Ovary (tissue), 3 donors: ENCODE measurements around the gene PID1.

Experiments
- POLR2A ChIP-seq: fragments of 450-650 bp; IDR thresholded peaks from one replicate; pipeline ENCODE4 v1.6.1; 2017; ENCODE audit warnings: antibody characterized with exemption, mild to moderate bottlenecking, moderate library complexity
- TF ChIP-seq, protein P1 (sequence below), 3 donors: fragments of 450-650 bp in 2 of 3; fragments of 200-600 bp in 1 of 3; IDR thresholded peaks; one replicate each; pipeline versions ENCODE4 v1.5.1 to v1.8.0; 2016 to 2022; ENCODE audit warnings: antibody characterized with exemption in 3 of 3, mild to moderate bottlenecking in 1 of 3
- donor health status: DM: no; HTN: no; CAD: no.

DNA sequence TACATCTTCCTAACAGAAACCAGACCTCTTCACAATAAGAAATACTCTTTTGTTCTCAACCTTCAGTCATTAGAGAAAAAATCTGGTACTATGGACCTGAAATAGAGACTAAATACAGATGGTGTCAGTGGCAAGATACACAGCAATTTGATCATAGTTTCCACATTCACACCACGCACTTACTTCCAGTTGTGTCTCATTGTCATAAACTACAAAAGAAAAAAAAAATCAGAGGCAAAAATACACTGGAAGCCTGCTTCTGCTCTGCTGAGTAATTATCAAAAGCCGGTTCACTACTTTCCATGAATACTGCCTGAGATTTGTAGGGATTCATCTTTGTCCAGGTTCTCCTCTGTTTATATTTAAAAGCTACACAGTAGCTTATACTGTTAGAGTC, 182.6 kb downstream of the PID1 start:
- TF ChIP-seq, protein P1, sequence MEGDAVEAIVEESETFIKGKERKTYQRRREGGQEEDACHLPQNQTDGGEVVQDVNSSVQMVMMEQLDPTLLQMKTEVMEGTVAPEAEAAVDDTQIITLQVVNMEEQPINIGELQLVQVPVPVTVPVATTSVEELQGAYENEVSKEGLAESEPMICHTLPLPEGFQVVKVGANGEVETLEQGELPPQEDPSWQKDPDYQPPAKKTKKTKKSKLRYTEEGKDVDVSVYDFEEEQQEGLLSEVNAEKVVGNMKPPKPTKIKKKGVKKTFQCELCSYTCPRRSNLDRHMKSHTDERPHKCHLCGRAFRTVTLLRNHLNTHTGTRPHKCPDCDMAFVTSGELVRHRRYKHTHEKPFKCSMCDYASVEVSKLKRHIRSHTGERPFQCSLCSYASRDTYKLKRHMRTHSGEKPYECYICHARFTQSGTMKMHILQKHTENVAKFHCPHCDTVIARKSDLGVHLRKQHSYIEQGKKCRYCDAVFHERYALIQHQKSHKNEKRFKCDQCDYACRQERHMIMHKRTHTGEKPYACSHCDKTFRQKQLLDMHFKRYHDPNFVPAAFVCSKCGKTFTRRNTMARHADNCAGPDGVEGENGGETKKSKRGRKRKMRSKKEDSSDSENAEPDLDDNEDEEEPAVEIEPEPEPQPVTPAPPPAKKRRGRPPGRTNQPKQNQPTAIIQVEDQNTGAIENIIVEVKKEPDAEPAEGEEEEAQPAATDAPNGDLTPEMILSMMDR (IDR thresholded peaks at IDR 0.05): no peak
- no peak for TF ChIP-seq POLR2A
